Measurements from ENCODE around the gene ADAMTS15. TPM values are rescaled to one million over a fixed set of nuclear protein-coding genes. Genes with fewer than 3 reads are reported as not detected.

Gene ADAMTS15
- total RNA-seq, 1 donor from 2014 or later: 1.2 TPM

DNA sequence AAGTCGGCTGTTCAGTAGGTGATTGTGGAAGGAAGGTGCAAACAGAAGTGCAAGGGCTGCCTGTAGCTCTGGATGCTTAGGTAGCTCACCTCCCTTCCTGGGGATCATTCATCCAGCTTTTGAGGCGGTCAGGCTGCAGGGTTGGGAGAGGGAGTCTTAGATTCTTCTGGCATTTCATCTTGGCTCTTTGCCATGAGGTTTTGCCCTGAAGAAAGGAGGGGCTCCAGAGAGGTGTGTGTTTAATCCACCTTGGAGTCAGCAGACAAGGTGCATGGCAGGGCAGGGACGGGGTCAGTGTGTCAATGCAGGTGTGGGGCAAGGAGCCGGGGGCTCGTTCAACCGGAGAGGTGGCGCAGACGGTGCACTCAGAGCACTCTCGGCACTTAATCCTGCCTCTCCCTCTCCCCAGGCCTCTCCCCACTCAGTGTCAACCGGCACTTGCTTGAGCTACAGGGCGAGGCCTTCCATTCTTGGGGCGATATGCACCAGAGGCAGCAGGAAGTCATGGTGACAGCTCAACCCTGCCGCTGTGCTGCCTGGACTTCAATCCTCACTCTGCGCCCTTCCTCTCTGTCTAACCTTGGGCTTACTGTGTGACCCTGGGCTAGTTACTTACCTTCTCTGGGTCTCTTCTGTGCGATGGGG is 7.2 kb downstream of the ADAMTS15 start:
- Mint-ChIP-seq H3K27ac (no peak overlapping the region), H3K9me3 (ENCODE audit: low read depth) (no peaks in the 10 kb centered on the region), H3K4me3 (ENCODE audit: low read depth) (no peak overlapping the region), H3K27me3 (peaks cover 55% of the 10 kb centered on the region), H3K4me1 (ENCODE audit: low read depth) (no peaks in the 10 kb centered on the region), H3K36me3 (ENCODE audit: insufficient read depth) (no peaks in the 10 kb centered on the region)
- no peak for DNase-seq (ENCODE audit: low spot score, unreplicated experiment)
- TF ChIP-seq, protein P1, sequence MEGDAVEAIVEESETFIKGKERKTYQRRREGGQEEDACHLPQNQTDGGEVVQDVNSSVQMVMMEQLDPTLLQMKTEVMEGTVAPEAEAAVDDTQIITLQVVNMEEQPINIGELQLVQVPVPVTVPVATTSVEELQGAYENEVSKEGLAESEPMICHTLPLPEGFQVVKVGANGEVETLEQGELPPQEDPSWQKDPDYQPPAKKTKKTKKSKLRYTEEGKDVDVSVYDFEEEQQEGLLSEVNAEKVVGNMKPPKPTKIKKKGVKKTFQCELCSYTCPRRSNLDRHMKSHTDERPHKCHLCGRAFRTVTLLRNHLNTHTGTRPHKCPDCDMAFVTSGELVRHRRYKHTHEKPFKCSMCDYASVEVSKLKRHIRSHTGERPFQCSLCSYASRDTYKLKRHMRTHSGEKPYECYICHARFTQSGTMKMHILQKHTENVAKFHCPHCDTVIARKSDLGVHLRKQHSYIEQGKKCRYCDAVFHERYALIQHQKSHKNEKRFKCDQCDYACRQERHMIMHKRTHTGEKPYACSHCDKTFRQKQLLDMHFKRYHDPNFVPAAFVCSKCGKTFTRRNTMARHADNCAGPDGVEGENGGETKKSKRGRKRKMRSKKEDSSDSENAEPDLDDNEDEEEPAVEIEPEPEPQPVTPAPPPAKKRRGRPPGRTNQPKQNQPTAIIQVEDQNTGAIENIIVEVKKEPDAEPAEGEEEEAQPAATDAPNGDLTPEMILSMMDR (IDR thresholded peaks at IDR 0.05; ENCODE audit: unreplicated experiment): no peak

DNA sequence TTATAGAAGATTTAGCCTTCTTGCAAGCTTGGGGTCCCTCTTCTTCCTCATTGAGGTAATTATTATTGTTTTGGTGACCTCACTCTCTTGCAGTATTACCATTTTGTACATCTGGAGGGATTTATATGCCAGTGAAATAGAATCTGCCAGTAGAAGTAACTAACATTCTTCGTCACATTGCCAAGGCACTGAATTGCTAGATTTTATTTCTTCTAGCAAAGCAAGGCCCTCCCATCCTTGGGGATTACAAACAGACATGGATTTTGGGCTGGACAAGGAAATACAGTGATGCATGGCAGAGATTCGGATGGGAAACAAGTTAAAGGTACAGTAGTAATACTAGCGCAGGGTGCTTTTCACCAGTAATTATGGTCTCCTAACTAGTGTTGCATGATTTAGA is 7.8 kb downstream of the ADAMTS15 start:
- TF ChIP-seq, protein P1 (IDR thresholded peaks at IDR 0.05; ENCODE audit: unreplicated experiment): no peak
- no peaks in the 10 kb centered on the region for H3K4me1 Mint-ChIP-seq (ENCODE audit: low read depth)
- no peak for DNase-seq (ENCODE audit: low spot score, unreplicated experiment)
- no peak overlapping the region for H3K27ac Mint-ChIP-seq
- H3K9me3 Mint-ChIP-seq (ENCODE audit: low read depth): no peaks in the 10 kb centered on the region
- no peaks in the 10 kb centered on the region for H3K36me3 Mint-ChIP-seq (ENCODE audit: insufficient read depth)
- H3K27me3 Mint-ChIP-seq: peaks cover 48% of the 10 kb centered on the region
- no peak overlapping the region for H3K4me3 Mint-ChIP-seq (ENCODE audit: low read depth)

DNA sequence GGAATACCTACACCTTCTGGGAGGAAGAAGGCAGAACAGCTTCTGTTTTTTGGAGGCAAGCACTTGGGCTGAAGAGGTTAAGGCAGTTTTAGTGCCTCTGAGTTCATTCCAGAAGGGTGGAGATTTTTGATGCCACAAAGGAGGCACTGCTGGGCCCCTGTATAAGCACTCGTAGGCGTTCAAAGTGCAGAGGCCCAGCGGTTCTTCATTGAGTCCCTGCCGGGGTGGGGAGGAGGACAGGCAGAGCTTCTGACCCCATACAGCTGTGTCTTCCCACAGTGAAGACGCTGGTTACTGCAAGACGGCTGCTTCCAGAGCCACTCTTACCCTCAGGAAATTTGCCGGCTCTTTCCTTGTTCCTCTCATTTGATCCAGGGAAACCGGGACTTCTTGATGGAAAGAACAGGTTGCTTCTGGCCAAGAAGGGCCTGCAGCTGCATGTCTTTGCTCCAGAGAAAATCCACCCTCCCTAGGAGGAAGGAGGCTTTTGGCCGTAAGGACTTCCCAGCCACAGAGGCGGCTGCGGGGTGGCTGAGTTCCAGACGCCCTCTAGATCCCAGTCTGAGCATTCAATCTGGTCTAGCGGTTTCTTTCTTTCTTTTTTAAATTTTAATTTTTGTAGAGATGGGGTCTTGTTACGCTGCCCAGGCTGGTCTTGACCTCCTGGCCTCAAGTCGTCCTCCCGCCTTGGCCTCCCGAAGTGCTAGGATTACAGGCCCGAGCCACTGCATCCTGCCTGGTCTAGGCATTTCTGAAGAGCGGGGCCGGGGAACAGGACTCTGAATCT is 9.4 kb downstream of the ADAMTS15 start:
- Mint-ChIP-seq H3K36me3 (ENCODE audit: insufficient read depth) (no peaks in the 10 kb centered on the region), H3K4me1 (ENCODE audit: low read depth) (no peaks in the 10 kb centered on the region), H3K27ac (no peak overlapping the region), H3K4me3 (ENCODE audit: low read depth) (no peak overlapping the region), H3K9me3 (ENCODE audit: low read depth) (no peaks in the 10 kb centered on the region), H3K27me3 (peaks cover 37% of the 10 kb centered on the region)
- TF ChIP-seq, protein P1 (IDR thresholded peaks at IDR 0.05; ENCODE audit: unreplicated experiment): no peak
- no peak for DNase-seq (ENCODE audit: low spot score, unreplicated experiment)

DNA sequence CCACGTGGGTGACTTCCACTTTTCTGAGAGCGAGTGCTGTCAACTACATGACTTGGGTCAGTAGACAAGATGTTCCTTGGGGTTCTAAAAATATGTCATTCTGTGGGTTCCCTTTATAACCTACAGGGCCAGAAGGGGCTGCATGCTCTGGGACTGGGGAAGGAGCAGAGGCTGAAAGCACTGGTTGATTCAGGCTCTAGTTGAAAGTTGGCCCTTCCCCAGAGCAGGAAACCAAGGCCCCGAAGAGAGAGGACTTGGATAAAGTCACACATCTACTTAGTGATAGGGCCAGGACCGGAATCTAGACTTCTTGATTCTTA is 9.9 kb downstream of the ADAMTS15 start:
- Mint-ChIP-seq H3K9me3 (ENCODE audit: low read depth) (no peaks in the 10 kb centered on the region), H3K36me3 (ENCODE audit: insufficient read depth) (no peaks in the 10 kb centered on the region), H3K27me3 (peaks cover 33% of the 10 kb centered on the region), H3K27ac (no peak overlapping the region), H3K4me1 (ENCODE audit: low read depth) (no peaks in the 10 kb centered on the region), H3K4me3 (ENCODE audit: low read depth) (no peak overlapping the region)
- TF ChIP-seq, protein P1 (IDR thresholded peaks at IDR 0.05; ENCODE audit: unreplicated experiment): no peak
- DNase-seq (ENCODE audit: low spot score, unreplicated experiment): no peak

DNA sequence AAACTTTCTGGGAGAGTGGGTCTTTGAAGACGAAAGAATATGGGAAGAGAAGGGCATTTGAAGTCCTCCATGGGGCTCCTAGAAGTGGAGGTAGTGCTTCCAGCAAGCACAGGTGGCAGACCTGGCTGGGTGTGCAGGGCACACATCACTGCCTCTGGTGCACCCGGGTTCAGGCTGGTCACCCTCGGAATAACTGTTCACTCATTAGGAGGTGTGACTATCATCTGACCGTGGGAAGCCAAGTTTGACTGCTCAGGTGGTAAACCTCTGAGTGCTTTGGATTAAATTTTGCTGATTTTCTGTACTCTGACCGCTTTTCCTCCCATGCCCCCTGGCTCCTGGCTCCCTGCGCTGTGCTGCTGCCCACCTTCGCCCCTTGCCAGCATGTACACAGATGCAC is 11.1 kb downstream of the ADAMTS15 start:
- no peak overlapping the region for H3K4me3 Mint-ChIP-seq (ENCODE audit: low read depth)
- H3K27ac Mint-ChIP-seq: no peak overlapping the region
- DNase-seq (ENCODE audit: low spot score, unreplicated experiment): no peak
- TF ChIP-seq, protein P1 (IDR thresholded peaks at IDR 0.05; ENCODE audit: unreplicated experiment): no peak
- H3K27me3 Mint-ChIP-seq: peaks cover 30% of the 10 kb centered on the region
- H3K4me1 Mint-ChIP-seq (ENCODE audit: low read depth): no peaks in the 10 kb centered on the region
- H3K36me3 Mint-ChIP-seq (ENCODE audit: insufficient read depth): no peaks in the 10 kb centered on the region
- no peaks in the 10 kb centered on the region for H3K9me3 Mint-ChIP-seq (ENCODE audit: low read depth)
